Measurements from ENCODE around the gene TBPL1.
A peak's percentile ranks its signal among the peaks of the same experiment; 100 is the strongest.
"Not testable (repeated sequence)": the region's sequence is repeated elsewhere in the genome, so short reads cannot be mapped to it uniquely, and the experiment has no call there.

Gene TBPL1

DNA sequence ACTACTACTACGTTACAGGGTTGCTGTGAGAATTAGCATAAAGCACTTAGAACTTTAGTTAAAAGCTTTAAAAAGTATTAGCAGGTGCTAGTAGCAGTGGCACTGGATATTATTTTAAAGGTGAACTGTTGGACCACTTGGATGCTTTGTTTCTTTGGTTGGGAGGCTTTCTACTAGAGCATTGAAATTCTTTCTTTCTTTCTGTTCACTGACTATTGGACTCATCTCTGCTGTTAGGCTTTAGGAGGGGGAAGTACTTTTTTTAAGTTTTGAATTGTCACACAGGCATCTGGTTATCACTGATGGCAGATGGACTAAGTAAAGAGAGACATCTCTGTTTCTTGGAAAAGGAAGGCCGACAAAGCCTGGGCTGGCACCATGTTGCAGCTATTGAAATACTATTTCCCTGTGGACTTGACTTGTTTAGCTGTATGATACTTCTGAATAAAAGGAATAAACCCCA lies 4.8 kb downstream of the TBPL1 start:
- H3K9me3 Mint-ChIP-seq: no peaks in the 10 kb centered on the region
- DNase-seq (ENCODE audit: low spot score in 2 of 2) (no peak), ATAC-seq (ENCODE audit: low read depth) (no peak)
- no peaks in the 10 kb centered on the region for H3K27me3 Mint-ChIP-seq
- H3K4me1 Mint-ChIP-seq: peaks cover 52% of the 10 kb centered on the region
- H3K27ac Mint-ChIP-seq: no peak overlapping the region
- H3K36me3 Mint-ChIP-seq: peaks cover 2% of the 10 kb centered on the region
- no peak overlapping the region for H3K4me3 Mint-ChIP-seq

DNA sequence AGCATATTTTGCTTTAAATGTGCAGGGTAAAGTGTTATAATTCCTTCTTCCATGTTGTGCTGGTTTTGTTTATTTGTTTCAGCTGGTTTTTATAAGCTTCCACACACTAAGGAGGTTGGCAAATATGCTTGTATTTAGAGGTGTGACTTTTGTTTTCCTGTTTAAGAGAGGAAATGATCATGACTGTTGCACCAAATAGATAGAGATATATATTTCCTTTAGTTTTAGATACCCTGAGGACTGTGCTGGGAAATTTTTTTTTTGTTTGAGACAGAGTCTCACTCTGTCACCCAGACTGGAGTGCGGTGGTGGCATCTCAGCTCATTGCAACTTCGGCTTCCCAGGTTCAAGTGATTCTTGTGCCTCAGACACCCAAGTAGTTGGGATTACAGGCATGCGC lies 5.8 kb downstream of the TBPL1 start:
- Mint-ChIP-seq H3K4me3 (no peak overlapping the region), H3K27me3 (no peaks in the 10 kb centered on the region), H3K27ac (no peak overlapping the region), H3K9me3 (no peaks in the 10 kb centered on the region), H3K36me3 (peaks cover 2% of the 10 kb centered on the region), H3K4me1 (peaks cover 54% of the 10 kb centered on the region)
- no peak for DNase-seq (ENCODE audit: low spot score in 2 of 2)
- no peak for ATAC-seq (ENCODE audit: low read depth)

DNA sequence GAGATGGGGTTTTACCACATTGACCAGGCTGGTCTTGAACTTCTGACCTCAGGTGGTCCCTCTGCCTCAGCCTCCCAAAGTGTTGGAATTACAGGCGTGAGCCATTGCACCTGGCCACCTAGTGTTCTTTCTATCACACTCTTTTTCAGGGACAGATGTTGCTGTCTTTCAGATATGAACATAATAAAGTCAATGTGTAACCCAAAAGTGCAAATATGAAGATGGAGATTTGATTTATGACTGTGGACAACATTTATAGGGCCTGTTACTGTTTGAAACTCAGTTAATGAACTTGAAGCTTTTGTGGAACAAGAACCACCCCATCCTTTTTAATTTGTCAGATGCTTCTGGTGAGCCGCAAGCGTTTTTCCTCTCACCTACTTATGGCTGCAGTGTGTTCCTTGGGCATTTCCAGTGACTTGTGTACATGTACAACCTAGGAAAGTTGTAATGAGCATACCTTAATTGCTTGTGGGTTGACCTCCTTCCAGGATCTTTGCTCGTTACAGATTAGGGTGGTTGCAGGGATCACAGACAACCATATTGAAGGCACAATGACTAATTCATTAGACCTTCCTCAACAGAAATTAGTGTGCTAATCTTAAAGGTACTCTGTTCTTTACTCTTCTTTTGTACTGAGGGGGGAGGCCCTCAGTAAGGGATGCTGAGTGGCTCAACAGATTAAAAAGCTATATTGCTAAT lies 6.8 kb downstream of the TBPL1 start:
- peaks cover 49% of the 10 kb centered on the region for H3K4me1 Mint-ChIP-seq
- no peak overlapping the region for H3K4me3 Mint-ChIP-seq
- H3K36me3 Mint-ChIP-seq: peaks cover 3% of the 10 kb centered on the region

DNA sequence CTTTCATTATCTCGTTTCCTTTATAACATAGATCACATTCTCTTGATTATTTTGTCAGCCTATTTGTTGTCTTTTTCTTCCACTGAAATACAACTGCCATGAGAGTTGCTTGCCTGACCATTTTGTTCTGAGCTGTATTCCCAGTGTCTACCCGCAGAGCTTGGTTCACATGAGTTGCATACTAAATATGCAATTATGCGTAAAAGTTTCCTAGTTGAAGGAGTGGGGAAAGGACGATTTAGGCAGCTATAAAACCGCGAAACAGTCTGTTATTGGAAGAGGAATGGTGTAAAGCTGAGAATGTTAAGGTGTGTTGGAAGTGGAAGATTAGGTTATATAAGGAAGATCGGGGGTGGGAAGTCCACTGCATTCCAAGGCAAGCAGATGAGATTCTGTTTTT lies 8.8 kb downstream of the TBPL1 start:
- ATAC-seq (ENCODE audit: low read depth) (no peak), DNase-seq (ENCODE audit: low spot score in 2 of 2) (no peak)
- peaks cover 5% of the 10 kb centered on the region for H3K36me3 Mint-ChIP-seq
- no peak overlapping the region for H3K4me3 Mint-ChIP-seq
- H3K4me1 Mint-ChIP-seq: peaks cover 45% of the 10 kb centered on the region
- H3K9me3 Mint-ChIP-seq: no peaks in the 10 kb centered on the region
- H3K27ac Mint-ChIP-seq: peak overlapping the region; percentile 9
- H3K27me3 Mint-ChIP-seq: no peaks in the 10 kb centered on the region

More for the DNA sequence above, 6.8 kb downstream of the TBPL1 start:
- no peaks in the 10 kb centered on the region for H3K27me3 Mint-ChIP-seq
- no peak overlapping the region for H3K27ac Mint-ChIP-seq
- H3K9me3 Mint-ChIP-seq: no peaks in the 10 kb centered on the region
- ATAC-seq (ENCODE audit: low read depth) (no peak), DNase-seq (ENCODE audit: low spot score in 2 of 2) (no peak)

DNA sequence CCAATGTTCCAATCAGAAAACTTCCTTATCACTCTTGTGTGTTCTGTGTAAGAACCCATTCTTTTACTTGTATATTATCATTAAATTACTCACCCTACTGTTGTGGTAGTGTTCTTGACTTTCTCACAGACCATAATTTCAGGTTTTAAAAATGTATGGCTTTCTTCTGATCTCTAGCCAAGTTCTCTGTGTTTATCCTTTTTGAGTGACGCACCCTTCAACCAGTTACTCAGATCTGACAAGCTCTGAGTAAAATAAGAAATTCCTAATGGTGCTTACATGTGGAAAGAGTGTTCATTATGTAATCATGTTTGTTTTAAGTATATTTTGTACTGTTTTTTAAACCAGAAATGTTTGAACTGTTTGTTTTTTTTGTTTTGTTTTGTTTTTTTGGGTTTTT lies 11.0 kb downstream of the TBPL1 start:
- H3K4me1 Mint-ChIP-seq: peaks cover 39% of the 10 kb centered on the region
- no peak overlapping the region for H3K4me3 Mint-ChIP-seq
- no peak for DNase-seq (ENCODE audit: low spot score in 2 of 2)
- peaks cover 5% of the 10 kb centered on the region for H3K36me3 Mint-ChIP-seq
- H3K27me3 Mint-ChIP-seq: no peaks in the 10 kb centered on the region
- H3K9me3 Mint-ChIP-seq: no peaks in the 10 kb centered on the region
- H3K27ac Mint-ChIP-seq: no peak overlapping the region
- no peak for ATAC-seq (ENCODE audit: low read depth)

DNA sequence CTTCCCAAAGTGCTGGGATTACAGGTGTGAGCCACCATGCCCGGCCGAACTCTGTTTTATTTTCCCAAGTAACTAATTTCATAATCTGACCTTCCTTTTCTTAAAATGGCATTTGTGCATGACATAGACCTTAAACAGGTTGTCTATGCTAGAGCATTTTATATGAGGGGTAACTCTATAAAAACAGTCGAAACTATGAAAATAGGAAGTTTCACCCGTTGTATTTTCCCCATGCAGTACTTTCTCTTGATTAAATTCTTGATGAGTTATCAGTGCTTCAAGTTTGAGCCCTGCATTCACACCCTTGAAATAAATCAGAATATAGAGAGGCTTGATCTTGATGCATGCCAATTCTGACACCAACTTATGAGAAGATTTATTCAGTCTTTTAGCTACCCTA lies 11.7 kb downstream of the TBPL1 start:
- Mint-ChIP-seq H3K36me3 (peaks cover 3% of the 10 kb centered on the region), H3K4me3 (no peak overlapping the region), H3K27me3 (no peaks in the 10 kb centered on the region), H3K27ac (no peak overlapping the region), H3K4me1 (peaks cover 36% of the 10 kb centered on the region), H3K9me3 (no peaks in the 10 kb centered on the region)
- ATAC-seq (ENCODE audit: low read depth) (peak; percentile 60), DNase-seq (ENCODE audit: low spot score in 2 of 2) (no peak)

DNA sequence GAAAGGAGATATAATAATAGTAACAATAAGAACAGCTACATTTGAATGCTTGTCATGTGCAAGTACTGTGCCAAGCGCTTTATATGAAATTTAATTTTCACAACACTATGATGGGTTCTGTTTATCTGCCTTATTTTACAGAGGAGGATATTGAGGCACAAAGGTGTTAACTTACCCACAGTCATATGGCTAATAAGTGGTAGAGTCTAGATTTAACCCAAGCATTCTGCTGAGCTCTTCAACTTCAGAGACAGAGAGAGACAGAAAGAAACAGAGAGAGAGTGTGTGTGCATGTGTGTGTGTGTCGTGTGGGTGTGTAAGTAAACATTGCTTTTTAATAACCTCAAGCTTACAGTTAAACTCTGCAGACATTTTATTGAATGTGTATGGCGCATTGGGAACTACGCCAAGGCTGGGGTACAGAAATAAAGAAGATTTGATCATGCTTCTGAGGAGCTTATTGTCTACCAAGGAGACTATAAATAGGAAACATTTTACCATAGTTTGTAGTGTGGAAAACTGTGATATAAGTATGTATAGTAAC lies 12.9 kb downstream of the TBPL1 start:
- Mint-ChIP-seq H3K9me3 (no peaks in the 10 kb centered on the region), H3K4me1 (peaks cover 35% of the 10 kb centered on the region), H3K36me3 (peaks cover 3% of the 10 kb centered on the region), H3K27me3 (no peaks in the 10 kb centered on the region), H3K4me3 (no peak overlapping the region), H3K27ac (no peak overlapping the region)
- no peak for DNase-seq (ENCODE audit: low spot score in 2 of 2)
- no peak for ATAC-seq (ENCODE audit: low read depth)

DNA sequence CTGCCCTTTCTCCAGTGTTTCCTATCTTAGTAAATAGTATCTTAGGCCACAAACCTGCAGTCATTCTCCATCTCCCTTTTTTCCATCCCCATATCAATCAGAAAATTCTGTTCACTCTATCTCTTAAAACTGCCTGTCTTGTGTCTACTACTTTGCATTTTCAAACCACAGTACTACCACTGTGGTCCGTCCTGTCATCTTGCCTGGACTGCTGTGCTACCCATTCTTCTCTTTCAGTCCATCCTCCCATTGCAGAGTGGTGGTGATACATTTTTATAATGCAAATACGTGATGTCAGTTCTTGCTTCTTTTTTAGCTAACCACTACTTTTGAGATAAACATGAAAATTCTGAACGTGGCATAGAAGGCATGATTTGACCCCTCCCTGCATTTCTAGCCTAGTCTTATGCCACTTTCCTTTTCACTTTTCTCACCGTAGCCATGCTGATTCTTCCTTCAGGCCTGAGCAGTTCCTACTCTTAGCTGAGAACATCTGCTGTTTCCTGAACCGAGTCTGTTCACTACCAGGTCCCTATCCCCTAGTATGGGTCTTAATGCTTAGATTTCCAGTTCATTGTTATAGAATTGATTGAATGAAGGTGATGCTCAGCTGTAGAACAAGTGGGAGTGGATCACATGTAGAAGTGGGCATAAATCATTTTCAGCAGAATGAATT lies 13.8 kb downstream of the TBPL1 start:
- peak in 1 of 2 donors; percentile 16 for DNase-seq (ENCODE audit: low spot score in 2 of 2)

DNA sequence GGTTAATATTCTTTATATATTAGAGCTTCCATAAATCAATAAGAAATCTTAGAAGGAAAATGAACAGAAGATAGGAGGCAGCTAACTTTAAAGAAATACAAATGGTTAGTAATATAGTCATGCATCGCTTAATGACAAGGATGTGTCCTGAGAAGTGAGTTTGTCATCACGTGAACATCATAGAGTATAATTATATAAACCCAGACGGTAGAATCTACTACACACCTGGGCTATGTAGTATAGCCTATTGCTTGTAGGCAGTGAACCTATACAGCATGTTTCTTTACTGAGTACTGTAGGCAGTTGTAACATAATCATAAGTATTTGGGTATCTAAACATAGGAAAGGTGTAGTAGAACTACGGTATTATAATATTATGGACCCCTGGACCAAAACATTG lies 14.3 kb downstream of the TBPL1 start:
- Mint-ChIP-seq H3K27me3 (no peaks in the 10 kb centered on the region), H3K4me1 (peaks cover 32% of the 10 kb centered on the region), H3K4me3 (no peak overlapping the region), H3K27ac (peak overlapping the region; percentile 68), H3K9me3 (no peaks in the 10 kb centered on the region), H3K36me3 (peaks cover 6% of the 10 kb centered on the region)
- ATAC-seq (ENCODE audit: low read depth) (no peak), DNase-seq (ENCODE audit: low spot score in 2 of 2) (no peak)

More for the DNA sequence above, 13.8 kb downstream of the TBPL1 start:
- peak; percentile 91 for ATAC-seq (ENCODE audit: low read depth)
- Mint-ChIP-seq H3K4me3 (peak overlapping the region; percentile 45), H3K27ac (peak overlapping the region; percentile 68), H3K9me3 (no peaks in the 10 kb centered on the region), H3K36me3 (peaks cover 6% of the 10 kb centered on the region), H3K4me1 (peaks cover 37% of the 10 kb centered on the region), H3K27me3 (no peaks in the 10 kb centered on the region)

DNA sequence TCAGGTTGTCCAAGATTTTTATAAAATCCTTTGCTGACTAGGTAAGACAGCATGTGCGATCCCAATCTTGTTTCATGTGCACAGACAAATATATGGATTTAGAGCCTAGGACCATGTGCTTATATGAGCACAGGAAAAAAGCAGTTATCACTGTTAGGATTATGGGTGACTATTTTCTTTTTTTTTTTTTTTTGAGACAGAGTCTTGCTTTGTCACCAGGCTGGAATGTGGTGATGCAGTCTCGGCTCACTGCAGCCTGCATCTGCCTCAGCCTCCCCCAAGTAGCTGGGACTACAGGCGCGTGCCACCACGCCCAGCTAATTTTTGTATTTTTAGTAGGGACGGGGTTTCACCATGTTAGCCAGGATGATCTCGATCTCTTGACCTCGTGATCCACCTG lies 14.8 kb downstream of the TBPL1 start:
- H3K27me3 Mint-ChIP-seq, H3K36me3 Mint-ChIP-seq: not testable (repeated sequence)
- peaks cover 27% of the 10 kb centered on the region for H3K4me1 Mint-ChIP-seq

DNA sequence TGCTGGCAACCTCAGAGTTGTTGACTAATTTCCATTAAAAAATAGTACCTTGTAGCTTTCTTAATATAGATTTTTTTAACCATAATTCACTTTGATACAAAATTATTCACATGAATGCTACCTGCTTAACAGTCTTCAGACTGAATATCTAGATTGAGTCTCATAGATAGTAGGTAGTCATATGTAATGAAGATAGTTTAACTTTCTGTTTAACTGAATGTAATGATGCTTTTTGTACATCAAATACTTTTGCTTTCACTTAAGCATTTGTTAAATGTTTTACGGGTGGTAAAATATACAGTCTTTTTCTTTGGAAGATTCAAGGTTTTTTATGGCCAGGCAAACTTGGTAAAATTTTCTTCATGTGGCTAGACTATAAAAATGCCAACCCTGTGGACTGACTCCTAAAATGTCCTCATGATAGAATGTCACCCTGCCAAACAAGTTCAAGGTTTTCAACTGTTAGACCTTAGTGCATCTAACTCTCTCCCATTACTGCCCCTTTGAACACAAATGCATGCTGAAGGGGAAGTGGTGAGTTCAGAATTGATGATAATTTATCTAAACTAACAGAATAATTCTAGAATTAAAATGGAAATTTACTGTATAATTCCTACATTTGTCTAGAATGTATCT lies 16.4 kb downstream of the TBPL1 start:
- ATAC-seq (ENCODE audit: low read depth): no peak
- Mint-ChIP-seq H3K36me3 (peaks cover 6% of the 10 kb centered on the region), H3K4me1 (peaks cover 32% of the 10 kb centered on the region), H3K9me3 (no peaks in the 10 kb centered on the region), H3K4me3 (no peak overlapping the region), H3K27me3 (no peaks in the 10 kb centered on the region), H3K27ac (peak overlapping the region; percentile 21)
- DNase-seq (ENCODE audit: low spot score in 2 of 2): no peak

More for the DNA sequence above, 14.8 kb downstream of the TBPL1 start:
- not testable (repeated sequence) for ATAC-seq (ENCODE audit: low read depth); H3K9me3 Mint-ChIP-seq; H3K4me3 Mint-ChIP-seq; H3K27ac Mint-ChIP-seq; DNase-seq (ENCODE audit: low spot score in 2 of 2)

DNA sequence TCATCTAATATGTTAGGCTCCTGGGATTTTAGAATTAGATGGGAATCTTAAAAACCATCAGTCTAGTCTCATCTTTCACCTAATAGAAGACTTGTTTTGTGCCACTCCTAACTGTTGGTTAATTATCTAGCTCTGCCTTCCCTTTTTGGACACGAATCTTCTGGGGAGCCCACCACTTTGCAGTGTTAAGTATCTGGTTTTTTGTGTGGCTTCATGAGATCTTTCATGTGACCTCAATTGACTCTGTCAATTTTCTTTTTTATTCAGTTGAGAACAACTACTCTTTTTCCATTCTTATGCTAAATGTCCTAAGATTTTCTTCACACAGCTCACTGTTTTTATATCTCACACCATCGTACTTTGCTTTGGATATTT lies 16.9 kb downstream of the TBPL1 start:
- H3K27ac Mint-ChIP-seq: peak overlapping the region; percentile 21
- H3K4me1 Mint-ChIP-seq: peaks cover 28% of the 10 kb centered on the region
- no peak overlapping the region for H3K4me3 Mint-ChIP-seq
- H3K36me3 Mint-ChIP-seq: peaks cover 5% of the 10 kb centered on the region
- ATAC-seq (ENCODE audit: low read depth) (no peak), DNase-seq (ENCODE audit: low spot score in 2 of 2) (no peak)
- H3K9me3 Mint-ChIP-seq: no peaks in the 10 kb centered on the region
- H3K27me3 Mint-ChIP-seq: no peaks in the 10 kb centered on the region

DNA sequence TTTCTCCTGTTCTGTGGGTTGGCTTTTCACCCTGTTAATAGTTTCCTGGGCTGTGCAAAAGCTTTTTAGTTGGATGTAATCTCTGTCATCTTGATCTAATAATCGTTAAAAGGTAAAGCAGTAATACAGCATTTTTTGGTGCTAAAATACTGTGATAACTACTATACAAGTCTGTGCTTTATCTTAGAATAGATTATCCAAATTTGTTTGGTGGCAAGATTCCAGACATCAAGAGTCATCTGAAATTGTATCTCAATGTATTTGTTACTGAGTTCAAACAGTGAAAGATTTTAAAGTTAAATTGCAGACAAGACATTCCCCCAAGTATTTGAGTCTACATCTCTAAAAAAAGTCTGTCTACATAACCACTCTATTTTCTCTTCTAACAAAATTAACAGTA lies 18.8 kb downstream of the TBPL1 start:
- H3K9me3 Mint-ChIP-seq: no peaks in the 10 kb centered on the region
- ATAC-seq (ENCODE audit: low read depth): no peak
- no peak overlapping the region for H3K4me3 Mint-ChIP-seq
- H3K27ac Mint-ChIP-seq: peak overlapping the region; percentile 38
- peaks cover 5% of the 10 kb centered on the region for H3K36me3 Mint-ChIP-seq
- no peaks in the 10 kb centered on the region for H3K27me3 Mint-ChIP-seq
- peaks cover 23% of the 10 kb centered on the region for H3K4me1 Mint-ChIP-seq
- no peak for DNase-seq (ENCODE audit: low spot score in 2 of 2)

DNA sequence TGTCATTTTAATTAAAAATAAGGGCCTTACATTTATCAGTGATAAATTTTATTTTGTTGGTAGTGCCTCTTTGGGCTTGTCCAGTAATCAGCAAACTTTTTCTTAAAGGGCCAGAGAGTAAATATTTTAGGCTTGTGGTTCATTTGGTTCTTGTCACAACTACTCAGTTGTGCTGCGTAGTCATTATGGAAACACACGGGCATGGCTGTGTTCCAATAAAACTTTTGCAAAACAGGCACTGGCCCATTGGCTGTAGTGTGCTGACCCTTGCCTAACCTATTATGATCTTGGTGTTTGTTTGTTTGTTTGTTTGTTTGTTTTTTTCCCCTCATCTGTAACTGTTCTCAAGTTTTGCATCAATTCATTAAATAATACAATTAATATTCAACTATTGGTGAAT lies 19.4 kb downstream of the TBPL1 start:
- Mint-ChIP-seq H3K4me1 (peaks cover 20% of the 10 kb centered on the region), H3K27ac (no peak overlapping the region)

More for the DNA sequence above, 19.4 kb downstream of the TBPL1 start:
- H3K27me3 Mint-ChIP-seq: no peaks in the 10 kb centered on the region
- H3K9me3 Mint-ChIP-seq: no peaks in the 10 kb centered on the region
- peaks cover 5% of the 10 kb centered on the region for H3K36me3 Mint-ChIP-seq
- DNase-seq (ENCODE audit: low spot score in 2 of 2) (no peak), ATAC-seq (ENCODE audit: low read depth) (no peak)
- H3K4me3 Mint-ChIP-seq: no peak overlapping the region
